OCI-LY3 (cell line): ENCODE data around the gene MAP3K5.

Source experiments
- H2AFZ ChIP-seq: fragments of 200-600, 300-600 bp; shearing (Covaris generic); 2 replicates; pipeline ENCODE4 v1.6.0; 2014; ENCODE audit warnings: antibody characterized with exemption, low read depth, low read length
- H3K27ac ChIP-seq: fragments of 200-600, 300-600 bp; sonication (generic); 2 replicates; pipeline ENCODE4 v1.5.1; 2014; ENCODE audit warnings: mild to moderate bottlenecking, low read length, moderate library complexity, mixed read lengths
- H3K27me3 ChIP-seq: fragments of 200-600, 300-600 bp; sonication (generic); 2 replicates; pipeline ENCODE4 v1.6.1; 2014; ENCODE audit warnings: low read depth, low read length, mixed read lengths
- H3K36me3 ChIP-seq: fragments of 200-600, 300-600 bp; sonication (generic); replicated peaks from 2 replicates; pipeline ENCODE3; 2014; ENCODE audit warnings: low read depth, low read length, mixed read lengths
- H3K4me1 ChIP-seq: fragments of 300-600, 200-600 bp; sonication (generic); 2 replicates; pipeline ENCODE4 v1.6.1; 2014; ENCODE audit warnings: low read length, mixed read lengths
- H3K4me2 ChIP-seq: fragments of 200-600, 300-600 bp; sonication (generic); 2 replicates; pipeline ENCODE4 v1.6.1; 2014; ENCODE audit warnings: low read length, mixed read lengths
- H3K4me3 ChIP-seq: fragments of 300-600, 200-600 bp; sonication (generic); 2 replicates; pipeline ENCODE4 v1.5.1; 2014; ENCODE audit warnings: antibody characterized with exemption, mild to moderate bottlenecking, low read length, moderate library complexity
- H3K79me2 ChIP-seq: fragments of 300-600, 200-600 bp; shearing (Covaris generic); 2 replicates; pipeline ENCODE4 v1.6.1; 2014; ENCODE audit warnings: mild to moderate bottlenecking, low read length, mixed read lengths
- H3K9ac ChIP-seq: fragments of 300-600, 200-600 bp; shearing (Covaris generic); 2 replicates; pipeline ENCODE4 v1.6.0; 2014; ENCODE audit warnings: mild to moderate bottlenecking, low read length, moderate library complexity
- H3K9me3 ChIP-seq: fragments of 200-600, 300-600 bp; shearing (Covaris generic); 2 replicates; pipeline ENCODE4 v1.6.1; 2014; ENCODE audit warnings: low read length, mixed read lengths; ENCODE audit not compliant: insufficient read depth
- H4K20me1 ChIP-seq: fragments of 200-600, 300-600 bp; sonication (generic); 2 replicates; pipeline ENCODE4 v1.6.1; 2016; ENCODE audit warnings: low read length, mixed read lengths; ENCODE audit not compliant: insufficient read depth
- CTCF ChIP-seq: fragments of 200-600, 300-600 bp; sonication (generic); IDR thresholded peaks from 2 replicates; pipeline ENCODE4 v1.5.1; 2014; ENCODE audit warnings: antibody characterized with exemption, low read length, low read depth
- EZH2phosphoT487 ChIP-seq: fragments of 200-600 bp; shearing (Covaris generic); IDR thresholded peaks from 2 replicates; pipeline ENCODE4 v1.6.1; 2018; ENCODE audit warnings: antibody characterized with exemption, mixed run types, low read depth

MAP3K5 gene

GRCh38 chr6:136552054-136552453 lies 240.2 kb downstream of the MAP3K5 start:
- Histone ChIP-seq H3K4me1 (no peaks in the 10 kb centered on the region), H4K20me1 (no peaks in the 10 kb centered on the region), H3K9me3 (no peaks in the 10 kb centered on the region), H3K79me2 (no peaks in the 10 kb centered on the region), H3K4me3 (no peak overlapping the region), H3K9ac (no peak overlapping the region), H3K27me3 (no peaks in the 10 kb centered on the region), H3K36me3 (no peaks in the 10 kb centered on the region), H2AFZ (no peak overlapping the region), H3K27ac (no peak overlapping the region), H3K4me2 (no peak overlapping the region)
- no peak for TF ChIP-seq EZH2phosphoT487
- TF ChIP-seq CTCF: no peak

- Histone ChIP-seq H4K20me1 (no peaks in the 10 kb centered on the region), H3K4me1 (no peaks in the 10 kb centered on the region), H3K36me3 (no peaks in the 10 kb centered on the region), H3K79me2 (no peaks in the 10 kb centered on the region), H3K4me2 (no peak overlapping the region), H3K9me3 (no peaks in the 10 kb centered on the region), H3K4me3 (no peak overlapping the region), H3K9ac (no peak overlapping the region), H2AFZ (no peak overlapping the region), H3K27me3 (no peaks in the 10 kb centered on the region), H3K27ac (no peak overlapping the region)
- no peak for TF ChIP-seq EZH2phosphoT487
- TF ChIP-seq CTCF: no peak
Observed at GRCh38 chr6:136551103-136551502, 241.2 kb downstream of the MAP3K5 start.

- Histone ChIP-seq H3K27me3 (no peaks in the 10 kb centered on the region), H3K9me3 (no peaks in the 10 kb centered on the region), H3K79me2 (no peaks in the 10 kb centered on the region), H3K36me3 (no peaks in the 10 kb centered on the region), H3K4me1 (no peaks in the 10 kb centered on the region), H3K4me3 (peak within 1 kb of the TSS; percentile 84), H2AFZ (no peak within 1 kb of the TSS), H4K20me1 (no peaks in the 10 kb centered on the region), H3K4me2 (peak within 1 kb of the TSS; percentile 64), H3K9ac (no peak within 1 kb of the TSS), H3K27ac (no peak within 1 kb of the TSS)
- peak; percentile 64 for TF ChIP-seq CTCF
- TF ChIP-seq EZH2phosphoT487: no peak
Observed at GRCh38 chr6:136550330-136551071, 241.8 kb downstream of the MAP3K5 start, which contains the start of gene MAP7. TSS of gene MAP7 (minus strand) at chr6:136550422. CDS start at chr6:136550408, 14 bp downstream.

GRCh38 chr6:136550045-136550329 lies 242.3 kb downstream of the MAP3K5 start:
- no peaks in the 10 kb centered on the region for H3K36me3 ChIP-seq
- H3K4me1 ChIP-seq: no peaks in the 10 kb centered on the region
- H3K4me2 ChIP-seq: peak overlapping the region; percentile 64
- H4K20me1 ChIP-seq: no peaks in the 10 kb centered on the region
- TF ChIP-seq CTCF (no peak), EZH2phosphoT487 (no peak)
- H3K4me3 ChIP-seq: peak overlapping the region; percentile 84
- H3K27ac ChIP-seq: no peak overlapping the region
- no peak overlapping the region for H2AFZ ChIP-seq
- no peak overlapping the region for H3K9ac ChIP-seq
- no peaks in the 10 kb centered on the region for H3K27me3 ChIP-seq
- no peaks in the 10 kb centered on the region for H3K9me3 ChIP-seq
- H3K79me2 ChIP-seq: no peaks in the 10 kb centered on the region
